ENCODE results near the gene BRD4. TPM values are rescaled to one million over a fixed set of nuclear protein-coding genes. Genes with fewer than 3 reads are reported as not detected.

BRD4 gene
- total RNA-seq, 1 donor from 2014 or later: 14.7 TPM

- no peak for DNase-seq (ENCODE audit: low read depth)
- no peak overlapping the region for H3K4me3 ChIP-seq (ENCODE audit: low read depth, low read length)
- TF ChIP-seq CTCF (conservative IDR thresholded peaks at IDR 0.05; ENCODE audit: low read depth, low read length): peak; percentile 81
These were observed 68.0 kb downstream of the BRD4 start for GRCh38 chr19:15264061-15264932.

DNA sequence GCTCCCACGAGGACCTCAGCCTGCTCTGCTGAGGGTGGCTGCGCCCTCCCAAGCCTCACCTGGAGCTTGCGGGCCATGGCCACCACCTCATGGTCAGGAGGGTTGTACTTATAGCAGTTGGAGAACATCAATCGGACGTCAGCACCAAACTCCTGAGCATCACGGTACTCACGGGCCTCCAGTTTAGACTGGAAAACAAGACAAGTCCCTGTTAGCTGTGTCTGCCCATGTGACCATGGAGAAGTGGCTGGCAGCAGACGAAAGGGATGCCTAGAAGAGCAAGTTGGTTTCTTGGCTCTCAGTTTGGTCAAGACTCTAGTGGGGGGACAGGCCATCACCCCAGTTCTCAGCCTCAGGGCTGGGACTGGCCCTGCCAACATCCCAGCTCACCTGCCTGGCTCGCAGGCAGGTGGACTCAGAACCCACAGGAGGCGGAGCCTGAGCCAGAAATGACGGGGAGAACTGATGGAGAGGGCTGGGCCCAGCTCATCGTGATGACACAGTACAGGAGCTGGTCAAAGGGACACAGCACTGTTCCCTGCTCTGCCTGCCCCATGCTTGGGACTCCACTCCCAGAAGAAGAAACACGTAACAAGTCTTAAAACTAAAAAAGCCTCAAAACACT lies 68.9 kb downstream of the BRD4 start:
- H3K4me3 ChIP-seq (ENCODE audit: low read depth, low read length): no peak overlapping the region
- no peak for TF ChIP-seq CTCF (conservative IDR thresholded peaks at IDR 0.05; ENCODE audit: low read depth, low read length)
- no peak for DNase-seq (ENCODE audit: low read depth)

DNA sequence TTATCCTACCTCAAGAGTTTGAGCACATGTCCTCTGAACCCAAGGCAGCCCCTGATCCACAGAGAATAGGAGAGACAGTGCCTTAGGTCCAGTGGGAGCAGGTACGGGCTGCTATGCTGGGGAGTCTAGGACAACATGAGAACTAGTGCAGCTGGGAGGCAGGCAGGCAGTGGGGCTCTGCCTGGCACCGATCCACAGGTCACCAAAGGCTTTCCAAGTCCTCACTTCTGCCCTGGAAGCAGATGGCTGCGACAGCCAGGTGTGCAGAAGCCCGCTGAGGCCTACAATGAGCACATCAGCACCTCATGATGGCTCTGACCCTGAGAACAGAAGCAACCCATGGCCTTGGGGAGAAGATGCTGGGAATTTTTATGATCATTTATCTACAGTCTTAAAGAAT lies 70.3 kb downstream of the BRD4 start:
- no peak for TF ChIP-seq CTCF (conservative IDR thresholded peaks at IDR 0.05; ENCODE audit: low read depth, low read length)
- no peak for DNase-seq (ENCODE audit: low read depth)
- H3K4me3 ChIP-seq (ENCODE audit: low read depth, low read length): no peak overlapping the region

GRCh38 chr19:15260939-15261338 lies 71.4 kb downstream of the BRD4 start:
- no peak overlapping the region for H3K4me3 ChIP-seq (ENCODE audit: low read depth, low read length)
- no peak for DNase-seq (ENCODE audit: low read depth)
- TF ChIP-seq CTCF (conservative IDR thresholded peaks at IDR 0.05; ENCODE audit: low read depth, low read length): no peak

DNA sequence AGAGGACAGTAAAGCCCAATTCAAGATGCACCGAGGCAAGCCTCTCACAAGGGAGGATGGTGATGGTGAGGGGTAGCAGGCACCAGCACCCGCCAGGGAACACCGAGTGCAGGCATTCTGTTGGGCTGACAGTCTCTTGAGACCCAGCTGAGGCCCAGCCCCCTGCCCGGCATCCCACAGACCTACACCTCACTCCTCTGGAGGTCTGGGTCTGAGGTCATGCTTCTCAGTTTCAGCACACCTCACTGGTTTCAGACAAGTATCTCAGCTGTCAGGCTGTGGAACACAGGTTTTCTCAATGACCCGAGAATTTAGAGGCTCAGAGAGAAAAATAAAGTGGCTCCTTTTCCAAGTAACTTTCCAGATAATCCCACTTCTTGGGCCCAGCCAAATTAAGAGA lies 72.4 kb downstream of the BRD4 start:
- H3K4me3 ChIP-seq (ENCODE audit: low read depth, low read length): no peak overlapping the region
- no peak for DNase-seq (ENCODE audit: low read depth)
- no peak for TF ChIP-seq CTCF (conservative IDR thresholded peaks at IDR 0.05; ENCODE audit: low read depth, low read length)

- no peak for TF ChIP-seq CTCF (conservative IDR thresholded peaks at IDR 0.05; ENCODE audit: low read depth, low read length)
- DNase-seq (ENCODE audit: low read depth): no peak
- H3K4me3 ChIP-seq (ENCODE audit: low read depth, low read length): no peak overlapping the region
These were observed 74.6 kb downstream of the BRD4 start for GRCh38 chr19:15257782-15258181.
